B cell (primary cell): ENCODE results near the gene NAA60. TPM values are rescaled to one million over a fixed set of nuclear protein-coding genes. Genes with fewer than 3 reads are reported as not detected.

Experiments
- ATAC-seq: fragments of 200-7000 bp; cut with Tn5 transposase; one replicate; pipeline ENCODE4 v1.10.0; 2021; ENCODE audit warnings: low read depth, mild to moderate bottlenecking, moderate number of reproducible peaks, moderate library complexity
- CTCF ChIA-PET: fragments of 350-600 bp; sonication (Branson Sonifier 250); formaldehyde crosslinking; loops from one replicate; lab custom pipeline; 2021; ENCODE audit warnings: antibody characterized with exemption, inconsistent platforms; lab: Charles Lee
- POLR2A ChIA-PET: fragments of 350-600 bp; sonication (Branson Sonifier 250); formaldehyde crosslinking; loops from one replicate; lab custom pipeline; 2021; ENCODE audit warnings: antibody characterized with exemption; lab: Charles Lee
- DNase-seq: peaks from one replicate; pipeline ENCODE4 v3.0.0; 2013
- H2AFZ ChIP-seq: 2 replicates; pipeline ENCODE4 v1.6.1; 2012; ENCODE audit warnings: mild to moderate bottlenecking, low read depth, low read length; ENCODE audit not compliant: insufficient read depth, poor library complexity, severe bottlenecking
- H3K27ac ChIP-seq, 2 donors: 1 replicate in 1 of 2; 2 replicates in 1 of 2; pipeline ENCODE4 v1.5.1; 2012 to 2013; ENCODE audit warnings: low read length in 2 of 2, mild to moderate bottlenecking in 2 of 2, moderate library complexity in 1 of 2
- H3K27me3 ChIP-seq, 4 experiments: fragments of 200-600 bp in 1 of 4; sonication (generic) in 1 of 4; replicated peaks in 1 of 4; 1 replicate in 2 of 4; 2 replicates in 2 of 4; pipeline versions ENCODE4 v1.6.1 to v1.7.0; 2013 to 2016; ENCODE audit warnings: low read length in 3 of 4, mild to moderate bottlenecking in 2 of 4, mixed read lengths in 1 of 4, moderate library complexity in 1 of 4; ENCODE audit not compliant: insufficient read depth in 4 of 4, control insufficient read depth in 3 of 4; ENCODE audit errors: control extremely low read depth in 1 of 4
- H3K36me3 ChIP-seq, 2 experiments: replicated peaks in 1 of 2; 1 replicate in 1 of 2; 2 replicates in 1 of 2; pipeline versions ENCODE4 v1.6.1 to v1.7.1; 2013; ENCODE audit warnings: low read length in 1 of 2; ENCODE audit not compliant: insufficient read depth in 2 of 2, control insufficient read depth in 1 of 2; ENCODE audit errors: control extremely low read depth in 1 of 2, extremely low read depth in 1 of 2
- H3K4me1 ChIP-seq, 2 donors: fragments of 200-600 bp in 1 of 2; sonication (generic) in 1 of 2; 1 replicate in 1 of 2; 2 replicates in 1 of 2; pipeline versions ENCODE4 v1.5.1 to v1.6.1; 2013 to 2017; ENCODE audit warnings: low read length in 2 of 2; ENCODE audit not compliant: control insufficient read depth in 2 of 2, insufficient read depth in 2 of 2
- H3K4me2 ChIP-seq: replicated peaks from 2 replicates; pipeline ENCODE3; 2012; ENCODE audit warnings: mild to moderate bottlenecking, low read depth, low read length; ENCODE audit not compliant: poor library complexity, severe bottlenecking
- H3K4me3 ChIP-seq, 5 experiments: fragments of 200-600 bp in 1 of 5; sonication (generic) in 1 of 5; 1 replicate in 3 of 5; 2 replicates in 2 of 5; pipeline versions ENCODE4 v1.5.1 to v1.7.0; 2011 to 2016; ENCODE audit warnings: low read length in 4 of 5, mild to moderate bottlenecking in 4 of 5, low read depth in 2 of 5, control low read depth in 1 of 5, moderate library complexity in 1 of 5; ENCODE audit not compliant: insufficient read depth in 1 of 5; ENCODE audit errors: control extremely low read depth in 1 of 5, extremely low read depth in 1 of 5
- H3K79me2 ChIP-seq: fragments of 200-600 bp; sonication (generic); one replicate; pipeline ENCODE4 v1.6.0; 2016; ENCODE audit warnings: low read length; ENCODE audit not compliant: control insufficient read depth, insufficient read depth
- H3K9ac ChIP-seq: fragments of 200-600 bp; sonication (generic); 2 replicates; pipeline ENCODE4 v1.6.1; 2017; ENCODE audit warnings: mild to moderate bottlenecking, low read length, moderate library complexity
- H3K9me3 ChIP-seq, 3 donors: one replicate each; pipeline versions ENCODE4 v1.6.1 to v1.7.1; 2013; ENCODE audit warnings: low read length in 2 of 3; ENCODE audit not compliant: control insufficient read depth in 2 of 3, insufficient read depth in 1 of 3; ENCODE audit errors: control extremely low read depth in 1 of 3
- H4K20me1 ChIP-seq: 2 replicates; pipeline ENCODE4 v1.6.0; 2012; ENCODE audit warnings: mild to moderate bottlenecking, low read length; ENCODE audit not compliant: insufficient read depth, control insufficient read depth, poor library complexity, severe bottlenecking
- H3K27ac Mint-ChIP-seq: one replicate; pipeline ENCODE4 v1.8.0; 2021; ENCODE audit warnings: mixed read lengths
- H3K27me3 Mint-ChIP-seq: one replicate; pipeline ENCODE4 v1.8.0; 2021; ENCODE audit warnings: mixed read lengths
- H3K4me1 Mint-ChIP-seq: one replicate; pipeline ENCODE4 v1.8.0; 2021; ENCODE audit warnings: mixed read lengths
- H3K4me3 Mint-ChIP-seq: one replicate; pipeline ENCODE4 v1.8.0; 2021; ENCODE audit warnings: mixed read lengths
- H3K9me3 Mint-ChIP-seq: one replicate; pipeline ENCODE4 v1.8.0; 2022; ENCODE audit warnings: mixed read lengths; ENCODE audit not compliant: insufficient read depth
- CTCF ChIP-seq: fragments of 200-600 bp; IDR thresholded peaks from one replicate; pipeline ENCODE4 v1.8.0; 2022; ENCODE audit warnings: antibody characterized with exemption, mild to moderate bottlenecking
- EZH2 ChIP-seq: IDR thresholded peaks from 2 replicates; pipeline ENCODE4 v1.6.1; 2012; ENCODE audit warnings: borderline replicate concordance, low read depth, mild to moderate bottlenecking, moderate library complexity, low read length; ENCODE audit not compliant: insufficient read depth, poor library complexity, severe bottlenecking
- WGBS: methylation state at CpG from one replicate; pipeline ENCODE4 v1.1.5; 2013; ENCODE audit warnings: missing lambda C conversion rate; ENCODE audit not compliant: insufficient coverage; 5-methylcytosine and 5-hydroxymethylcytosine counted together
- intact Hi-C: fragments of 100-400 bp; cut with micrococcal nuclease; formaldehyde crosslinking; loops from one replicate; pipeline ENCODE4 v1.10.0; 2022
- polyA plus RNA-seq: library from polyadenylated mRNA; depleted of rRNA; stranded (reverse); fragments of >200 nt; gene quantifications from 2 replicates; pipeline ENCODE4 v1.2.3, GENCODE V29; 2012
- total RNA-seq, 2 donors: library from RNA; stranded (reverse); fragments of 120-200 nt in 1 of 2; gene quantifications; 1 replicate in 1 of 2; 2 replicates in 1 of 2; pipeline versions ENCODE4 v1.2.3 to v1.2.4, GENCODE V29; 2013 to 2022

Gene NAA60
- total and polyA plus RNA-seq, 2 donors (not counting 1 experiment from before 2014, with no cell fraction given) = 50.9 to 54.3 TPM

GRCh38 chr16:3400779-3401688 lies 42.4 kb upstream of the NAA60 start, which contains the start of the genes ZNF174 and ZSCAN32:
ZNF174 (plus strand) TSS chr16:3401215; CDS start chr16:3402005, 790 bp downstream.
ZSCAN32 (minus strand) TSS chr16:3401004; CDS start chr16:3397557, 3,447 bp downstream.
- H3K27ac Mint-ChIP-seq = peak within 1 kb of the TSS; percentile 97
- H4K20me1 ChIP-seq = no peaks in the 10 kb centered on the region
- intact Hi-C loops = loop anchor here (1.0 to 5.0 kb wide), 8 partner anchors 42 to 379 kb away; partner anchors contain the start of genes HCFC1R1, NAA60, THOC6 and TIGD7
- peak within 1 kb of the TSS; percentile 93 for H2AFZ ChIP-seq
- whole genome bisulfite sequencing = under 1% methylated on average over 93 of the region's 95 CpGs
- POLR2A ChIA-PET = interaction anchor here (0.5 to 1.8 kb wide), 8 partner anchors 9 to 267 kb away, joined by 3 to 13 read pairs (median 7); partner anchors contain the start of genes NAA60, ZNF213, ZNF263 and ZNF597
- H3K4me3 Mint-ChIP-seq = peak within 1 kb of the TSS; percentile 98
- no peaks in the 10 kb centered on the region for H3K27me3 ChIP-seq
- peaks cover 50% of the 10 kb centered on the region for H3K4me1 Mint-ChIP-seq
- CTCF ChIA-PET = interaction anchor here (0.5 to 1.7 kb wide), 6 partner anchors 9 to 129 kb away, joined by 3 to 7 read pairs (median 5); partner anchors contain the start of genes NAA60 and ZNF597
- H3K9ac ChIP-seq = peak within 1 kb of the TSS; percentile 92
- peaks cover 8% of the 10 kb centered on the region for H3K9me3 Mint-ChIP-seq
- H3K4me1 ChIP-seq = peaks cover 11 to 23% of the 10 kb centered on the region in 2 donors
- H3K9me3 ChIP-seq = peaks cover 3 to 22% (median 11%) of the 10 kb centered on the region in 3 donors
- DNase-seq (peak; percentile 99), ATAC-seq (peak; percentile 97)
- peak within 1 kb of the TSS; percentile 59 to 84 (median 76) for H3K4me3 ChIP-seq
- H3K79me2 ChIP-seq = peaks cover 75% of the 10 kb centered on the region
- H3K4me2 ChIP-seq = peak within 1 kb of the TSS; percentile 81
- peak within 1 kb of the TSS; percentile 13 to 80 for H3K27ac ChIP-seq
- H3K27me3 Mint-ChIP-seq = no peaks in the 10 kb centered on the region
- H3K36me3 ChIP-seq = peaks cover 10 to 37% of the 10 kb centered on the region in 2 experiments
- TF ChIP-seq CTCF (no peak), EZH2 (no peak)
